HUES6 (cell line): Measurements from ENCODE around the gene CRKL.
A peak's percentile ranks its signal among the peaks of the same experiment; 100 is the strongest.
"Not testable (repeated sequence)": the region's sequence is repeated elsewhere in the genome, so short reads cannot be mapped to it uniquely, and the experiment has no call there.

Source experiments
- H3K27ac ChIP-seq: 2 replicates; pipeline ENCODE4 v1.7.0; 2013; ENCODE audit warnings: low read depth, mild to moderate bottlenecking, low read length, inconsistent platforms
- H3K27me3 ChIP-seq: 2 replicates; pipeline ENCODE4 v1.6.1; 2013; ENCODE audit warnings: low read length; ENCODE audit not compliant: control insufficient read depth, insufficient read depth
- H3K36me3 ChIP-seq: 2 replicates; pipeline ENCODE4 v1.6.1; 2013; ENCODE audit warnings: low read length; ENCODE audit not compliant: control insufficient read depth, insufficient read depth
- H3K4me1 ChIP-seq: 2 replicates; pipeline ENCODE4 v1.6.1; 2013; ENCODE audit warnings: low read length; ENCODE audit not compliant: control insufficient read depth, insufficient read depth
- H3K4me3 ChIP-seq: 2 replicates; pipeline ENCODE4 v1.5.1; 2013; ENCODE audit warnings: low read depth, low read length
- H3K9ac ChIP-seq: one replicate; pipeline ENCODE4 v1.6.1; 2013; ENCODE audit warnings: mild to moderate bottlenecking, low read length
- H3K9me3 ChIP-seq: 2 replicates; pipeline ENCODE4 v1.6.1; 2013; ENCODE audit warnings: low read depth, low read length; ENCODE audit not compliant: control insufficient read depth, insufficient read depth

The CRKL gene

DNA sequence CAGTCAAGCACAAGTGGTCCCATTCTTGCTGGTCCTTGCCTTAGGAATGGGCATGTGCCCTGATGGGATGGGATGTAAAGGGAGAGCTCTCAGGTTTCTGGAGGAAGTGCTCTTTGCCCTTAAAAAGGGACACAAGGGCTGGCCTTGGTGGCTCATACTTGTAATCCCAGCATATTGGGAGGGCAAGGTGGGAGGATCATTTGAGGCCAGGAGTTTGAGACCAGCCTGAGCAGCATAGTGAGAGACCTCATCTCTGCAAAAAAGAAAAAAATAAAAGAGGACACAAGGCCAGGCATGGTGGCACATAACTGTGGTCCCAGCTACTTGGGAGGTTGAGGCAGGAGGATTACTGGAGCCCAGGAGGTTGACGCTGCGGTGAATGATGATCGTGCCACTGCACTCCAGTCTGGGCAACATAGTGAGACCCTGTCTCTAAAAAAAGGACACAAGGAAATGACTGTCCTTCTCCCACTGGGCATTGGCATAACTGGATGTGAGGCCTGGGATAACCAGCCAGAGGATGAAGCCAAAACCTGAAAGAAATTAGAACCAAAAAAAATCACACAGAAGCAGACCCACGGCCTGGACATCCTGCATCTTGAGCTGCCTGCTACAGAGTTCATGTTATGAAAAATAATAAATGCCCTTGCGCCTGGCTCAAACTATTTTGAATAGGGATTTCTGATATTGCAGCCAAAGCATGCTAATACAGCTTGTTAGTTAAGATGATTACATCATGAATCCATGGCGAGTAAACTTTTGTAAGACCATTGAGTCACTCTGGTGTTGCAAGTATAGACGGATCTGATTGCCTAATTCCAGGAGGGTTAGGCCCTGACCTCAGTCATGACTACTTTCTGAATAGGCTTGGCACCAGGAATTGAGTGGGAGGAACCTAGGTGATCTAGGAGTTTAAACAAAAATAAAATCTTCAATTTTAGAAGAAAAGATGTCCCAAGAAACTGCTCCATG, 12.9 kb upstream of the CRKL start:
- H3K9ac ChIP-seq, result no peak overlapping the region
- no peaks in the 10 kb centered on the region for H3K4me1 ChIP-seq
- no peaks in the 10 kb centered on the region for H3K36me3 ChIP-seq
- no peaks in the 10 kb centered on the region for H3K9me3 ChIP-seq
- H3K27ac ChIP-seq, result no peak overlapping the region
- H3K4me3 ChIP-seq, result no peak overlapping the region
- H3K27me3 ChIP-seq, result no peaks in the 10 kb centered on the region

GRCh38 chr22:20904980-20905355, 12.2 kb upstream of the CRKL start:
- H3K9ac ChIP-seq, result no peak overlapping the region
- H3K4me1 ChIP-seq, result no peaks in the 10 kb centered on the region
- no peak overlapping the region for H3K27ac ChIP-seq
- H3K4me3 ChIP-seq, result no peak overlapping the region
- no peaks in the 10 kb centered on the region for H3K9me3 ChIP-seq
- H3K27me3 ChIP-seq, result no peaks in the 10 kb centered on the region
- no peaks in the 10 kb centered on the region for H3K36me3 ChIP-seq

DNA sequence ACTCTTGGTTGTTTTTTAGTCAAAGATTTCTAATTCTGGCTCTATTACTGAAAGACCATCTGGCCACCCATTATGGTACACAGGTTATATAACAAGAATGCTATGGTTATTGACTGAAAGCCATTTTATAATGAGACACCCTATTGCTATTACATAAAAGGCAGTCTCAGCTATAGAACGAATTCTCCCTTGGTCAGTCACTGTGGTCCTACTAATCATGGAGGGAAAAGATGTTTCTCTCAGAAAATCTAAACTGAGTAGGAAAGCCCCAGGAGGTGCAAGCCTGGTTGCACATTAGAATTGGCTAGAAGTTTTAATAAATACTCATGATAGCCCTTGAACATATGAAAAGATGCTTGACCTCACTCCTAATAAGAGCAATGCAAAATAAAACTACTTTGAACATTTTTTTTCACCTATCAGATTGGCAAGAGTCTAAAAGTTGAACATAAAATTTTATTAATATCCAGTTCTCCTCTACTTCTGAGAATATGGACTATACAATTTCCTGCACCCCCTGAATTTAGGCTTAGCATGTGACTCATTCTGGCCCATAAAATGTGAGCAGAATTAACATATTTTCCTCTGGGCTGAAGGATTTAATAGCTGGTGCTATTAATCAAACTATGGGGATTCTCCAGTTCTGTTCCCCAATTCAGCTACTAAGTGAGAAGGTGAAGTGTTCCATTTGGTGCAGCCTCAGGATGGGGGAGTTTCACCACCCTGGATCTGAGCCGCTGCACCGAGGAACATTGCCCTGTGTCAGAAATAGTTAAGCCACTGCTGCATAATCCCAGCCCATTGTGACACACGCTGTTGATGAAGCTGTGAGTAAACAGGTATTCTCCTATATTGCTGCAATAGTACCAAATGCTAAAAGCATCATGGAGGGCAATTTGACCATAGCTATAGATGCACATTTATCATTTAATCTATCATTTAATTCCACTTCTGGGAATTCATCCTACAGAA, 11.5 kb upstream of the CRKL start:
- Histone ChIP-seq H3K4me3 (no peak overlapping the region), H3K36me3 (no peaks in the 10 kb centered on the region), H3K27ac (no peak overlapping the region), H3K4me1 (no peaks in the 10 kb centered on the region), H3K9ac (no peak overlapping the region), H3K9me3 (no peaks in the 10 kb centered on the region), H3K27me3 (no peaks in the 10 kb centered on the region)

DNA sequence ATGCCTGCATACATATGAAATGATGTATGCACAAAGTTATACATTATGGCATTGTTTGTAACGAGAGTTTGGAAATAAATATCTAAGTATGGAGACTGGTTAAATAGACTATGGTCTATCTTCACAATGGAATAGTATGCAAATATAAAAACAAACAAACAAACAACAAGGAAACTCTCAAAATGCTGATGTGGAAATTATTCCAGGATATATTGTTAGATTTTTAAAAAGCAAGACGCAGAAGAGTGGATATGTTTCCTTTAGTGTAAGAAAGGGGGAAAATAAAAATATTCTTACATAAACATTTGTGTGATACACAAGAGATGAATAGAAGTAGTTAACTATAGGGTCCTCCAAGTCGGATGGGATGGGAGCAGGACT, 10.8 kb upstream of the CRKL start:
- Histone ChIP-seq H3K4me3 (no peak overlapping the region), H3K9ac (no peak overlapping the region), H3K4me1 (no peaks in the 10 kb centered on the region), H3K9me3 (no peaks in the 10 kb centered on the region), H3K36me3 (no peaks in the 10 kb centered on the region), H3K27ac (no peak overlapping the region), H3K27me3 (no peaks in the 10 kb centered on the region)

DNA sequence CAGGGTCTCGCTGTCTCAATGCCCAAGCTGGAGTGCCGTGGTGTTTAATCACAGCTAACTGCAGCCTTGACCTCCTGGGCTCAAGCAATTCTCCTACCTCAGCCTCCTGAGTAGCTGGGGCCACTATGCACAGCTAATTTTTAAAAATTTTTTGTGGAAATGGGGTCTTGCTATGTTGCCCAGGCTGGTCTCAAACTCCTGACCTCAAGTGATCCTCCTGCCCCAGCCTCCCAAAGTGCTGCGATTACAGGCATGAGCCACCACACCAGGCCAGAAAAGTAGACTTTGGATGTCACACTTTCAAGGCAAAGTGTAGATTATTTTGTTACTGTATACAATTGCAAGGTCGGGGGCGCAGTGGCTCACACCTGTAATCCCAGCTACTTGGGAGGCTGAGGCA, 8.5 kb upstream of the CRKL start:
- H3K27me3 ChIP-seq, H3K27ac ChIP-seq, H3K4me3 ChIP-seq, H3K9me3 ChIP-seq, H3K4me1 ChIP-seq, H3K36me3 ChIP-seq, H3K9ac ChIP-seq: not testable (repeated sequence)

DNA sequence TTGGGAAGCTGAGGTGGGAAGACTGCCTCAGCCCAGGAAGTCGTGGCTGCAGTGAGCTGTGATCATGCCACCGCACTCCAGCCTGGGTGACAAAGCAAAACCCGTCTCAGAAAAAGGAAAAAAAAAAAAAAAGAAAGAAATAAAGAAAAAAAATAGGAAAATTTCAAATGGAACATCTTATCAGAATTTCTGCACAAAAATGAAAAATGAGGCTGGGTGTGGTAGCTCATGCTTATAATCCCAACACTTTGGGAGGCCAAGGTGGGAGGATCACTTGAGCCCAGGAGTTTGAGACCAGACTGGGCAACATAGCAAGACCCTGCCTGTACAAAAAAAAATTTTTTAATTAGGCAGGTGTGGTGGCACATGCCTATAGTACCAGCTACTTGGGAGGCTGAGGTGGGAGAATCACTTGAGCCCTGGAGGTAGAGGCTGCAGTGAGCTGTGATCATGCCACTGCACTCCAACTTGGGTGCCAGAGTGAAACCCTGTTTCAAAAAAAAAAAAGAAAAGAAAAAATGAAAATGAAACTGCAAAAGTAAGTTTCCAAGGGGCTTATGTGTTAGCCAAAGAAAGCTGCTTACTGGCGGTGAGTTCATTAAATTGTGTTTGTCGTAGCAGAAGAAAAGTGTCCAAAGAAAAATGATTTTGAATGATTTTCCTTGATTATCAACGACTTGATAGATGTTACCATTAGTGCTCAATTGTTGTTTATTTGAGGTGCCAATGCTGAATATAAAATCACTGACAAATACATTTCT, 7.5 kb upstream of the CRKL start:
- no peak overlapping the region for H3K4me3 ChIP-seq
- no peak overlapping the region for H3K9ac ChIP-seq
- H3K9me3 ChIP-seq, result no peaks in the 10 kb centered on the region
- H3K27me3 ChIP-seq, result no peaks in the 10 kb centered on the region
- H3K36me3 ChIP-seq, result no peaks in the 10 kb centered on the region
- H3K27ac ChIP-seq, result no peak overlapping the region
- no peaks in the 10 kb centered on the region for H3K4me1 ChIP-seq

- no peaks in the 10 kb centered on the region for H3K9me3 ChIP-seq
- H3K4me3 ChIP-seq, result no peak overlapping the region
- no peak overlapping the region for H3K9ac ChIP-seq
- no peak overlapping the region for H3K27ac ChIP-seq
- no peaks in the 10 kb centered on the region for H3K27me3 ChIP-seq
- H3K4me1 ChIP-seq, result no peaks in the 10 kb centered on the region
- H3K36me3 ChIP-seq, result no peaks in the 10 kb centered on the region
Observed at GRCh38 chr22:20912494-20912893, 4.7 kb upstream of the CRKL start.

DNA sequence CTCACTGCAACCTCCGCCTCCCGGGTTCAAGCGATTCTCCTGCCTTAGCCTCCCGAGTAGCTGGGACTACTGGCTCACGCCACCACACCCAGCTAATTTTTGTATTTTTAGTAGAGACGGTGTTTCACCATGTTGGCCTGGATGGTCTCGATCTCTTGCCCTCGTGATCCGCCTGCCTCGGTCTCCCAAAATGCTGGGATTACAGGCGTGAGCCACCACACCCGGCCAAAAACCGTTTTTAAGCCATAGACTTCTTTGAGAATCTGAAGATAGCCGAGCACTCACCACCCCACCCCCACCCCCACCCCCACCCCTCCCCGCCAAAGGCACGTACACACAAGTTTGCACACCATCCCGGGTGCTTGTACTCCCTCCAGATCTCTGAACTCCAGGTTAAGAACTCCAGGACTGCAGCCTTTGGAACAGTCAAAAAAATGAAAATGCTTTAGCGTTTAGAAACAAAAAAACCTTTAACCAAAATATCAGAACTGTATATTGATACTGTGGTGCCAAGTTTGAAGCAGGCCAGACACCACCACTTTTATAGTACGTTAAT, 1.5 kb downstream of the CRKL start:
- Histone ChIP-seq H3K36me3 (no peaks in the 10 kb centered on the region), H3K9ac (peak overlapping the region; percentile 92), H3K9me3 (no peaks in the 10 kb centered on the region), H3K27me3 (no peaks in the 10 kb centered on the region), H3K27ac (peak overlapping the region; percentile 50; the same call in 1 of the 2 replicates), H3K4me1 (peaks cover 15% of the 10 kb centered on the region; the same call in 1 of the 2 replicates), H3K4me3 (peak overlapping the region; percentile 99)

DNA sequence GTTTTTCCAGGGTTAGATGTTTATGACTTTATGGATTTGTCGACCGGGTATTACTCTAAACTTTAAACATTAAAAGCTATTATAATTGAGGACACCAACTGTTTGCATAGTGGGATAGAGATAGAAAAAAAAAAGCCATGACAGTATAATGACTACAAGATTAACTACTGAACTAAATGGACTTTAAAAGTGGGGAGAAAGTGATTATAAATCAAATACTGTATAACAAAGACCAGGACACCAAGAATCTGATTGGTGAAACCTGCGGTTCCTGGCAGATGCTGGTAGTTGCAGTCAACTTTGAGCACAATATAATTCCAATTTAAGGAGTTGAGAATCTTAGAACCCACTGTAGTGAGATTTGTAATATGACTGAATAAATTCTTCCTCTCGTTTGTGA, 2.5 kb downstream of the CRKL start:
- no peak overlapping the region for H3K27ac ChIP-seq
- H3K4me1 ChIP-seq, result peaks cover 15% of the 10 kb centered on the region; the same call in 1 of the 2 replicates
- H3K27me3 ChIP-seq, result no peaks in the 10 kb centered on the region
- H3K4me3 ChIP-seq, result peak overlapping the region; percentile 99
- peaks cover 2% of the 10 kb centered on the region; the same call in 1 of the 2 replicates for H3K36me3 ChIP-seq
- peak overlapping the region; percentile 65 for H3K9ac ChIP-seq
- H3K9me3 ChIP-seq, result no peaks in the 10 kb centered on the region

DNA sequence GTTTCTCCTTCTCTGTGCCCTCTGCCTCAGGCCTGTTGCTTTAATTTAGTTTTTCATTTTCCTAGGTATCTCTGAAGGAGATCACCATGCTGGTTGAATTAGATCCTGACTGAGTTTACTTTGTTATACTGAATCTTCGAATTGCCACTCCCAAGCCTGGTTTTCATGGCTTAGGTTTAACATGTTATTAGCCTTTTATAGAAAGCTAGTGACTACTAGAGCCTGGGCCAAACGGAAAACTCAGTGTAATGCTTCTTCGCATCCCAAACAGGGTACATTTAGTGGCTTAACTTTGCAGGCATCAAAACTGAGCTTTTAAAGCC, 3.6 kb downstream of the CRKL start:
- no peak overlapping the region for H3K27ac ChIP-seq

More for the DNA sequence above, 3.6 kb downstream of the CRKL start:
- Histone ChIP-seq H3K4me3 (peak overlapping the region; percentile 99), H3K9me3 (no peaks in the 10 kb centered on the region), H3K4me1 (peaks cover 21% of the 10 kb centered on the region), H3K27me3 (no peaks in the 10 kb centered on the region), H3K36me3 (peaks cover 2% of the 10 kb centered on the region; the same call in 1 of the 2 replicates), H3K9ac (peak overlapping the region; percentile 2)
